PC-9 (cell line): ENCODE data around the gene GPC5.

Experiments used
- EZH2 ChIP-seq: fragments of 200-600 bp; sonication (generic); IDR thresholded peaks from 2 replicates; pipeline ENCODE4 v1.8.0; 2017; ENCODE audit warnings: antibody characterized with exemption, low read depth
- TF ChIP-seq, protein P1 (sequence below): fragments of 200-600 bp; sonication (generic); conservative IDR thresholded peaks from 2 replicates; pipeline ENCODE4 v1.6.1; 2017; ENCODE audit warnings: mixed run types, antibody characterized with exemption, mild to moderate bottlenecking, moderate library complexity

DNA sequence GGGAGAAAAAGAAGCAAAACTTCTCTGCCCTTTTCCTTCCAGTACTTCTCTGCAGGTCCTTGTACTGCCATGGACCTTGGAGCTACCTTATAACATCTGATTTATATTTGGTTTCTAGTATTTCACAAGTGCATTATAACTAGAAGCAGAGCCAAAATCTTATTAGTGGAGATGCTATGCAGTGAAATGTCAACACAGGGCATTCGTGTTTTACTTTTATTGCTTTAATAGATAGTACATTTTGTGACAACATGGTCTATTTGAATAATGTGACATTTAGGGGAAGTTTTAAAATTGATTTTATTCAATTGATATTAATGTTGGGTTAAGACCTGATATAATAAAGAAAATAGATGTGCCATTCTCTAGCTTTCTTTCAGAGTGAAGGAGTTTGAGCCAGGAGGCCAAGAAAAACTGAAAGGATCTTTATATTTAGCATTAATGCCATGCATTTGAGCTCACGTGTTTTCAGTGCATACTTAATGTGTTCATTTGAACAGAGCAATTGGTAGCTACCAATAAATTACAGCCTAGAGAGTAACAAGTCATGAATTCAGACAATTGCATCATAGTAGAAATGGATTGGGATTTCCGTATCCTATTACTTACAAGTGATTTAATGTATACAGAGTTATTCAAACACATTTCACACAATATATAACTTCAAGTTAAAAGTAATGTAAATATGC, 863.8 kb downstream of the GPC5 start:
- TF ChIP-seq, protein P1, sequence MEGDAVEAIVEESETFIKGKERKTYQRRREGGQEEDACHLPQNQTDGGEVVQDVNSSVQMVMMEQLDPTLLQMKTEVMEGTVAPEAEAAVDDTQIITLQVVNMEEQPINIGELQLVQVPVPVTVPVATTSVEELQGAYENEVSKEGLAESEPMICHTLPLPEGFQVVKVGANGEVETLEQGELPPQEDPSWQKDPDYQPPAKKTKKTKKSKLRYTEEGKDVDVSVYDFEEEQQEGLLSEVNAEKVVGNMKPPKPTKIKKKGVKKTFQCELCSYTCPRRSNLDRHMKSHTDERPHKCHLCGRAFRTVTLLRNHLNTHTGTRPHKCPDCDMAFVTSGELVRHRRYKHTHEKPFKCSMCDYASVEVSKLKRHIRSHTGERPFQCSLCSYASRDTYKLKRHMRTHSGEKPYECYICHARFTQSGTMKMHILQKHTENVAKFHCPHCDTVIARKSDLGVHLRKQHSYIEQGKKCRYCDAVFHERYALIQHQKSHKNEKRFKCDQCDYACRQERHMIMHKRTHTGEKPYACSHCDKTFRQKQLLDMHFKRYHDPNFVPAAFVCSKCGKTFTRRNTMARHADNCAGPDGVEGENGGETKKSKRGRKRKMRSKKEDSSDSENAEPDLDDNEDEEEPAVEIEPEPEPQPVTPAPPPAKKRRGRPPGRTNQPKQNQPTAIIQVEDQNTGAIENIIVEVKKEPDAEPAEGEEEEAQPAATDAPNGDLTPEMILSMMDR, result no peak
- no peak for TF ChIP-seq EZH2
